IPS-15b (cell line): ENCODE results near the gene DNAH5.
"Not testable (repeated sequence)": the region's sequence is repeated elsewhere in the genome, so short reads cannot be mapped to it uniquely, and the experiment has no call there.

ENCODE experiments used
- H3K27me3 ChIP-seq: one replicate; pipeline ENCODE4 v1.6.1; 2013; ENCODE audit warnings: low read length; ENCODE audit not compliant: control insufficient read depth, insufficient read depth
- H3K36me3 ChIP-seq: one replicate; pipeline ENCODE4 v1.6.1; 2013; ENCODE audit warnings: low read length; ENCODE audit not compliant: control insufficient read depth, insufficient read depth
- H3K4me1 ChIP-seq: one replicate; pipeline ENCODE4 v1.6.1; 2013; ENCODE audit warnings: mild to moderate bottlenecking, low read length; ENCODE audit not compliant: control insufficient read depth, insufficient read depth
- H3K4me3 ChIP-seq: one replicate; pipeline ENCODE4 v1.5.1; 2013; ENCODE audit warnings: low read depth, low read length
- H3K9ac ChIP-seq: one replicate; pipeline ENCODE4 v1.6.1; 2013; ENCODE audit warnings: low read depth, mild to moderate bottlenecking, low read length
- H3K9me3 ChIP-seq: one replicate; pipeline ENCODE4 v1.6.1; 2013; ENCODE audit warnings: mild to moderate bottlenecking, low read length; ENCODE audit not compliant: control insufficient read depth, insufficient read depth

DNAH5 gene

GRCh38 chr5:13944560-13945199, at the start of gene DNAH5:
Gene DNAH5 (minus strand): TSS chr5:13944688. CDS start chr5:13944438, 250 bp downstream.
- no peak within 1 kb of the TSS for H3K4me3 ChIP-seq
- H3K4me1 ChIP-seq = no peaks in the 10 kb centered on the region
- H3K36me3 ChIP-seq = no peaks in the 10 kb centered on the region
- H3K9me3 ChIP-seq = no peaks in the 10 kb centered on the region
- H3K9ac ChIP-seq = no peak within 1 kb of the TSS
- H3K27me3 ChIP-seq = no peaks in the 10 kb centered on the region

- Histone ChIP-seq H3K4me3 (no peak overlapping the region), H3K9me3 (no peaks in the 10 kb centered on the region), H3K36me3 (no peaks in the 10 kb centered on the region), H3K27me3 (no peaks in the 10 kb centered on the region), H3K9ac (no peak overlapping the region), H3K4me1 (no peaks in the 10 kb centered on the region)
Observed at GRCh38 chr5:13993926-13994325, 49.4 kb upstream of the DNAH5 start.

- Histone ChIP-seq H3K27me3 (no peaks in the 10 kb centered on the region), H3K9ac (no peak overlapping the region), H3K36me3 (no peaks in the 10 kb centered on the region), H3K4me3 (no peak overlapping the region), H3K9me3 (no peaks in the 10 kb centered on the region), H3K4me1 (no peaks in the 10 kb centered on the region)
Observed at GRCh38 chr5:13992795-13993194, 48.3 kb upstream of the DNAH5 start.

GRCh38 chr5:13991365-13991764, 46.9 kb upstream of the DNAH5 start:
- Histone ChIP-seq H3K4me1 (no peaks in the 10 kb centered on the region), H3K9ac (no peak overlapping the region), H3K4me3 (no peak overlapping the region), H3K27me3 (no peaks in the 10 kb centered on the region), H3K36me3 (no peaks in the 10 kb centered on the region), H3K9me3 (no peaks in the 10 kb centered on the region)

- no peaks in the 10 kb centered on the region for H3K9me3 ChIP-seq
- no peak overlapping the region for H3K4me3 ChIP-seq
- no peaks in the 10 kb centered on the region for H3K27me3 ChIP-seq
- H3K9ac ChIP-seq = no peak overlapping the region
- no peaks in the 10 kb centered on the region for H3K4me1 ChIP-seq
- H3K36me3 ChIP-seq = no peaks in the 10 kb centered on the region
Observed at GRCh38 chr5:13990896-13991295, 46.4 kb upstream of the DNAH5 start.

GRCh38 chr5:13989832-13990231, 45.3 kb upstream of the DNAH5 start:
- no peak overlapping the region for H3K9ac ChIP-seq
- no peak overlapping the region for H3K4me3 ChIP-seq
- H3K9me3 ChIP-seq = no peaks in the 10 kb centered on the region
- no peaks in the 10 kb centered on the region for H3K36me3 ChIP-seq
- H3K27me3 ChIP-seq = no peaks in the 10 kb centered on the region
- H3K4me1 ChIP-seq = no peaks in the 10 kb centered on the region

GRCh38 chr5:13987843-13988464, 43.5 kb upstream of the DNAH5 start:
- Histone ChIP-seq H3K27me3 (no peaks in the 10 kb centered on the region), H3K9me3 (no peaks in the 10 kb centered on the region), H3K36me3 (no peaks in the 10 kb centered on the region), H3K4me3 (no peak overlapping the region), H3K9ac (no peak overlapping the region), H3K4me1 (no peaks in the 10 kb centered on the region)

GRCh38 chr5:13985731-13986418, 41.4 kb upstream of the DNAH5 start:
- H3K4me1 ChIP-seq = no peaks in the 10 kb centered on the region
- no peak overlapping the region for H3K9ac ChIP-seq
- H3K27me3 ChIP-seq = no peaks in the 10 kb centered on the region
- H3K4me3 ChIP-seq = no peak overlapping the region
- H3K36me3 ChIP-seq = no peaks in the 10 kb centered on the region
- no peaks in the 10 kb centered on the region for H3K9me3 ChIP-seq

GRCh38 chr5:13984888-13985287, 40.4 kb upstream of the DNAH5 start:
- not testable (repeated sequence) for H3K9ac ChIP-seq, H3K9me3 ChIP-seq, H3K27me3 ChIP-seq, H3K36me3 ChIP-seq, H3K4me3 ChIP-seq, H3K4me1 ChIP-seq

GRCh38 chr5:13976867-13977830, 32.7 kb upstream of the DNAH5 start:
- no peaks in the 10 kb centered on the region for H3K9me3 ChIP-seq
- H3K9ac ChIP-seq = no peak overlapping the region
- no peaks in the 10 kb centered on the region for H3K36me3 ChIP-seq
- no peak overlapping the region for H3K4me3 ChIP-seq
- H3K4me1 ChIP-seq = no peaks in the 10 kb centered on the region
- H3K27me3 ChIP-seq = no peaks in the 10 kb centered on the region

GRCh38 chr5:13976223-13976622, 31.7 kb upstream of the DNAH5 start:
- Histone ChIP-seq H3K9me3 (no peaks in the 10 kb centered on the region), H3K27me3 (no peaks in the 10 kb centered on the region), H3K4me3 (no peak overlapping the region), H3K9ac (no peak overlapping the region), H3K4me1 (no peaks in the 10 kb centered on the region), H3K36me3 (no peaks in the 10 kb centered on the region)
